KMS-11 (cell line): Measurements from ENCODE around the gene TPX2.
"Not testable (repeated sequence)": the region's sequence is repeated elsewhere in the genome, so short reads cannot be mapped to it uniquely, and the experiment has no call there.

Experiments used
- H2AFZ ChIP-seq: fragments of 200-600 bp; sonication (generic); 2 replicates; pipeline ENCODE4 v1.6.1; 2016; ENCODE audit warnings: antibody characterized with exemption, mixed run types, low read depth
- H3K27ac ChIP-seq: fragments of 200-600 bp; sonication (generic); 2 replicates; pipeline ENCODE4 v1.6.1; 2016; ENCODE audit warnings: mild to moderate bottlenecking, mixed run types
- H3K27me3 ChIP-seq: fragments of 200-600 bp; sonication (generic); 2 replicates; pipeline ENCODE4 v1.6.1; 2017; ENCODE audit warnings: mild to moderate bottlenecking, low read depth, mixed run types, moderate library complexity; ENCODE audit not compliant: insufficient read depth
- H3K36me3 ChIP-seq: fragments of 200-600 bp; sonication (generic); 2 replicates; pipeline ENCODE4 v1.6.1; 2017; ENCODE audit warnings: mild to moderate bottlenecking, mixed run types; ENCODE audit not compliant: insufficient read depth
- H3K4me1 ChIP-seq: fragments of 200-600 bp; sonication (generic); 2 replicates; pipeline ENCODE4 v1.6.1; 2016; ENCODE audit warnings: mild to moderate bottlenecking, low read depth, mixed run types; ENCODE audit not compliant: poor library complexity, severe bottlenecking
- H3K4me2 ChIP-seq: fragments of 200-600 bp; sonication (generic); 2 replicates; pipeline ENCODE4 v1.7.0; 2016; ENCODE audit warnings: mild to moderate bottlenecking, mixed run types
- H3K4me3 ChIP-seq: fragments of 200-600 bp; sonication (generic); IDR thresholded peaks from 2 replicates; pipeline ENCODE4 v1.6.1; 2017; ENCODE audit warnings: low read depth, low read length, mixed read lengths; ENCODE audit not compliant: insufficient read depth
- H3K79me2 ChIP-seq: fragments of 200-600 bp; sonication (generic); 2 replicates; pipeline ENCODE4 v1.6.1; 2016; ENCODE audit warnings: low read depth, mixed run types; ENCODE audit not compliant: insufficient read depth
- H3K9ac ChIP-seq: fragments of 200-600 bp; sonication (generic); 2 replicates; pipeline ENCODE4 v1.6.1; 2016; ENCODE audit warnings: mild to moderate bottlenecking, mixed run types
- H4K20me1 ChIP-seq: fragments of 200-600 bp; sonication (generic); 2 replicates; pipeline ENCODE4 v1.6.1; 2016; ENCODE audit warnings: mild to moderate bottlenecking, mixed run types; ENCODE audit not compliant: insufficient read depth
- CTCF ChIP-seq: fragments of 200-600 bp; sonication (generic); conservative IDR thresholded peaks from 2 replicates; pipeline ENCODE4 v1.6.1; 2017; ENCODE audit warnings: low read depth, mild to moderate bottlenecking, antibody characterized with exemption, low read length, moderate library complexity, mixed read lengths

The TPX2 gene

GRCh38 chr20:31739550-31739977, 474 bp downstream of the TPX2 start:
- peak overlapping the region; percentile 66 for H3K9ac ChIP-seq
- peak overlapping the region; percentile 48 for H3K27ac ChIP-seq
- H3K79me2 ChIP-seq = peaks cover 56% of the 10 kb centered on the region
- no peak overlapping the region for H3K4me3 ChIP-seq
- TF ChIP-seq CTCF = peak; percentile 29; the same call in 1 of the 2 replicates
- H3K27me3 ChIP-seq = no peaks in the 10 kb centered on the region
- peak overlapping the region; percentile 64 for H3K4me2 ChIP-seq
- peak overlapping the region; percentile 82 for H2AFZ ChIP-seq
- no peaks in the 10 kb centered on the region; the same call in 1 of the 2 replicates for H3K36me3 ChIP-seq
- no peaks in the 10 kb centered on the region for H4K20me1 ChIP-seq
- peaks cover 30% of the 10 kb centered on the region for H3K4me1 ChIP-seq

GRCh38 chr20:31740208-31740607, 1.1 kb downstream of the TPX2 start:
- no peak for TF ChIP-seq CTCF

GRCh38 chr20:31740656-31741323, 1.7 kb downstream of the TPX2 start:
- H3K4me1 ChIP-seq = peaks cover 42% of the 10 kb centered on the region
- H3K9ac ChIP-seq = peak overlapping the region; percentile 66; the same call in 1 of the 2 replicates
- H3K27ac ChIP-seq = peak overlapping the region; percentile 48; the same call in 1 of the 2 replicates
- H3K4me3 ChIP-seq = no peak overlapping the region
- H3K36me3 ChIP-seq = no peaks in the 10 kb centered on the region; the same call in 1 of the 2 replicates
- peak overlapping the region; percentile 64 for H3K4me2 ChIP-seq
- H2AFZ ChIP-seq = no peak overlapping the region
- H3K27me3 ChIP-seq = no peaks in the 10 kb centered on the region
- no peak for TF ChIP-seq CTCF
- no peaks in the 10 kb centered on the region for H4K20me1 ChIP-seq
- peaks cover 68% of the 10 kb centered on the region for H3K79me2 ChIP-seq

More at GRCh38 chr20:31740208-31740607, 1.1 kb downstream of the TPX2 start:
- no peaks in the 10 kb centered on the region for H4K20me1 ChIP-seq
- no peaks in the 10 kb centered on the region for H3K27me3 ChIP-seq
- no peak overlapping the region for H2AFZ ChIP-seq
- H3K4me3 ChIP-seq = no peak overlapping the region
- peak overlapping the region; percentile 66; the same call in 1 of the 2 replicates for H3K9ac ChIP-seq
- H3K4me2 ChIP-seq = peak overlapping the region; percentile 64
- H3K4me1 ChIP-seq = peaks cover 37% of the 10 kb centered on the region
- H3K27ac ChIP-seq = peak overlapping the region; percentile 48; the same call in 1 of the 2 replicates
- H3K79me2 ChIP-seq = peaks cover 62% of the 10 kb centered on the region
- H3K36me3 ChIP-seq = no peaks in the 10 kb centered on the region; the same call in 1 of the 2 replicates

GRCh38 chr20:31746068-31746878, 7.2 kb downstream of the TPX2 start:
- H3K4me2 ChIP-seq = no peak overlapping the region
- peaks cover 97% of the 10 kb centered on the region for H3K79me2 ChIP-seq
- no peak overlapping the region for H3K27ac ChIP-seq
- no peak overlapping the region for H2AFZ ChIP-seq
- H3K9ac ChIP-seq = no peak overlapping the region
- peaks cover 39% of the 10 kb centered on the region for H3K4me1 ChIP-seq
- no peak overlapping the region for H3K4me3 ChIP-seq
- peaks cover 1% of the 10 kb centered on the region; the same call in 1 of the 2 replicates for H3K36me3 ChIP-seq
- no peaks in the 10 kb centered on the region for H3K27me3 ChIP-seq
- no peak for TF ChIP-seq CTCF
- no peaks in the 10 kb centered on the region for H4K20me1 ChIP-seq

- not testable (repeated sequence) for H3K27ac ChIP-seq, H2AFZ ChIP-seq, H3K9ac ChIP-seq
Observed at GRCh38 chr20:31747028-31747427, 7.9 kb downstream of the TPX2 start.

More at GRCh38 chr20:31747028-31747427, 7.9 kb downstream of the TPX2 start:
- not testable (repeated sequence) for H3K27me3 ChIP-seq, H3K36me3 ChIP-seq, H4K20me1 ChIP-seq, H3K4me3 ChIP-seq, H3K4me2 ChIP-seq
- Histone ChIP-seq H3K4me1 (peaks cover 32% of the 10 kb centered on the region), H3K79me2 (peaks cover 97% of the 10 kb centered on the region)
